Suppressor macrophage treated with lipopolysaccharide for 1 hour (primary cell): Measurements from ENCODE around the gene EPHX1.
A peak's percentile ranks its signal among the peaks of the same experiment; 100 is the strongest.
"Not testable (repeated sequence)": the region's sequence is repeated elsewhere in the genome, so short reads cannot be mapped to it uniquely, and the experiment has no call there.

ENCODE experiments used
- DNase-seq, 3 donors: peaks; one replicate each; pipeline ENCODE4 v3.0.0-alpha.2; 2020 to 2022

EPHX1 gene

DNA sequence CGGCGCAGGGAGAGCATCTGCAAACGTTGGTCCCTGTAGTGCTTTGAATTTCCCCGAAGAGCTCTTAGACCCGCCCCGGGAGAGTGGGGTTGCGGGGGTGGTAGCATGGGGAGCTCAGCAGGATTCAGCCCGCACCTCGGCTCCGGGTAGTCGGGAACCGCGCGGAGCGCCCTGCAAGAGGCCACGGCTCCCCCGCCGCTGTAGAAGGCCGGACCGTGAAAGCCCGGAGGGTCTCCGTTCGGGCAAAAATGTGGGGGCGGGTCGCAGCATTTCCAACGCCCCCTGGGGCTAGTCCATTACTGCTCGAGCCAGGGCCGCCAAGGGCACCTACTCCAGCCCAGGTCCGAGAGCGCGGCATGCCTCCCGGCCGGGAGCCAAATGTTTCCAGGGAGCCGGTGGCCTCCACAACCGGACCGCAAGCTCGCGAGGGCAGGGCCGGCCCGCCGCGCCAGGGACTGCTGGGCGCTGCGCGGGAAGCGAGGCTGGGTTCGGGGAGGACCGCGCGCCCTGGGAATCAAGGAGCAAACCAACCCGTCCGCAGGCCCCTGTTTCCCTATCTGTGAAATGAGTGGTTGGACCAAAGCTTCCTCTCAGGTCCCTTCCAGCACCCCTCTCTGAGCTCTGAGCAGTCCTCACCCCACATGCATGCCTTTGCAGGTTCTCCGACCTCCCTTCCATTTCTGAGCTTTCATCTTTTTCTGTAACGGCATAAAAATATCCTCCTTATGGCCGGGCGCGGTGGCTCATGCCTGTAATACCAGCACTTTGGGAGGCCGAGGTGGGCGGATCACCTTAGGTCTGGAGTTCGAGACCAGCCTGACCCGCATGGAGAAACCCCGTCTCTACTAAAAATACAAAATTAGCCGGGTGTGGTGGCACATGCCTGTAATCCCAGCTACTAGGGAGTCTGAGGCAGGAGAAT lies 73.0 kb downstream of the EPHX1 start:
- DNase-seq, result peak; percentile 41 to 72 (median 50)

DNA sequence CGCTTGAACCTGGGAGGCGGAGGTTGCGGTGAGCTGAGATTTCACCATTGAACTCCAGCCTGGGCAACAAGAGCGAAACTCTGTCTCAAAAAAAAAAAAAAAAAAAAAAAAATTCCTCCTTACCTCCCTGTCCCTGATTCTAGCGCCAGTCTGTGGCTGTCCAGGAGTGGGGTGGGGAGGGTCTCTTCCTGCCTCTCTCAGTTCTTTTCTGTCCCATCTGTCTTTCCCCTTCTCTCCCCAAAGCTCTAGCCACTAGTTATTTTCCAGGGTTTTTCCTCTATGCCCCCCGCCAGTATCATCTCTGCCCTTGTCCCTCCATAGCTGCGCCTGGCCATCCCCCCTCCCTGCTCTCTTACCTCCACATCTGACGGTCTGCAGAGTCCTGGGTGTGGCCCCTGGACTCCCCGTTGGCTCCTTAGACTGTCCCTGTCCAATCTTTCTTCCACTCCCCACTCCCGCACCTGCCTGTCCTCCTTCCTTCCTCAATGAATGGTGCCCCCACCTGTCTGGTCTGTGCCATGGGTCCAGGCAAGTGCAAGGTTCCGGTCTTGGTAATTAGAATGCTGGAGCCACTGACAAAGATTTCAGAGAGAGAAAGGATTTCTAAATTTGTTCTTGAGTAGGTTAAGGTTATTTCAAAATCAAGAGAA lies 73.8 kb downstream of the EPHX1 start:
- no peak for DNase-seq

DNA sequence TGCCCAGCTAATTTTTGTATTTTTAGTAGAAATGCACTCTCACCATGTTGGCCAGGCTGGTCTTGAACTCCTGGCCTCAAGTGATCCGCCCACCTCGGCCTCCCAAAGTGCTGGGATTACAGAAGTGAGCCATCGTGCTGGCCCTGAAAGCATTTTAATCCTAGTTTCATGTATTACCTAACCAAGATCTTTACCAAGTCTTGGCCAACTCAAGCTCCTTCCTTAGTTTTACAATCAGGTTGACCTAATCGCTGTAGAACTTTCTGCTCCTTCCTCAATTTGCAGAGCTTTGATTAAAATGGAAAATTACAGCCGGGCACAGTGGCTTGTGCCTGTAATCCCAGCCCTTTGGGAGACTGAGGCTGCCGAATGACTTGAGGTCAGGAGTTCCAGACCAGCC lies 75.4 kb downstream of the EPHX1 start:
- peak; percentile 36 to 48 (median 47) for DNase-seq

DNA sequence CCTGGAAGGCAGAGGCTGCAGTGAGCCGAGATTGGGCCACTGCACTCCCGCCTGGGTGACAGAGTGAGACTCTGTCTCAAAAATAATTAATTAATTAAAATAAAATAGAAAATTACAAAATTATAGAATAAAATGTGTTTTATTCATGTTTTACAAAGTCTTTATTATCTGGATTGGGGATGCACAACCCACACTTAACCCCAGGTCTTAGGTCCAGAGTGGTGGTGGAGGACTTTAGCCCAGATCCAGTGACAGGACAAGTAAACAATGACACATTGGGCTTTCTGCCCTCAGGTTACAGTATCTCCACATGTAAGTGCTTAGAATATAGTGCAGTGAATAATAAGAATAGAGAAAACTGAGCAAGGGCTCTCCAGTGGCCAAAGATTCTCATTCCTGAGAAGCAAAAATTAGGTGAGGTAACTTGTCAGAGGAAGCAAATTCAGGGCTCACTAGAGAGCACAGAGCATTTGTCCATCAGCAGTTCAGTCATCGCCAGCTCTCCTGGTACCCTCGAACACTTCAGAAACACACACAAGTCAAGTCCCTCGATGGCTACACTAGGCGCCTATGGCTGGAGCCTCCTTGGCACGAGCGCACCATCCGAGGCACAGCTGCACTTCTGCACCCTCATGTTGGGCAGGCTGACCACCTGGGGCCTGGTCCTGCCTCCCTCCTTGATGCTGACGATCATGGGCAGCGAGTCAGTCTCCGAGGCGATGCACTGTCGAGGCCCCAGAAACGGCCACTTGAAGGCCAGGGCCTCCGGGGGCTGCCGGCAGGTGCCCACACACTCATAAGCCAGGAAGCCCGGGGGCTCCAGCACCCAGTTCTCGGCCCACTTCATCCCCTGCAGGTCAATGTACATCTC lies 76.5 kb downstream of the EPHX1 start:
- DNase-seq, result no peak

DNA sequence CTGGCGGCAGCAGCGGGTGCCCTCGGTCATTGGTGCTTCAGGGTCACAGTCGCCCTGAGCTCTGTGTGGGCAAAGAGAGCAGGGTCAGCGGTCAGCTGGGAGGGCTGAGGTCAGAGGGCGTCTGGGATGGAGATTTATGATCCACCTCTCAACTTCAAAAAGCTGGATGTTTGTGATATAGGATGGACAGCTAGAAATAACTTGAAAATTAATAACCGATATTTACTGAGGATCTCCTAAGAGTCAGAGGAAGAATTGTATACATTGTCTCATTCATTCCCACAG lies 77.0 kb downstream of the EPHX1 start:
- DNase-seq, result no peak

DNA sequence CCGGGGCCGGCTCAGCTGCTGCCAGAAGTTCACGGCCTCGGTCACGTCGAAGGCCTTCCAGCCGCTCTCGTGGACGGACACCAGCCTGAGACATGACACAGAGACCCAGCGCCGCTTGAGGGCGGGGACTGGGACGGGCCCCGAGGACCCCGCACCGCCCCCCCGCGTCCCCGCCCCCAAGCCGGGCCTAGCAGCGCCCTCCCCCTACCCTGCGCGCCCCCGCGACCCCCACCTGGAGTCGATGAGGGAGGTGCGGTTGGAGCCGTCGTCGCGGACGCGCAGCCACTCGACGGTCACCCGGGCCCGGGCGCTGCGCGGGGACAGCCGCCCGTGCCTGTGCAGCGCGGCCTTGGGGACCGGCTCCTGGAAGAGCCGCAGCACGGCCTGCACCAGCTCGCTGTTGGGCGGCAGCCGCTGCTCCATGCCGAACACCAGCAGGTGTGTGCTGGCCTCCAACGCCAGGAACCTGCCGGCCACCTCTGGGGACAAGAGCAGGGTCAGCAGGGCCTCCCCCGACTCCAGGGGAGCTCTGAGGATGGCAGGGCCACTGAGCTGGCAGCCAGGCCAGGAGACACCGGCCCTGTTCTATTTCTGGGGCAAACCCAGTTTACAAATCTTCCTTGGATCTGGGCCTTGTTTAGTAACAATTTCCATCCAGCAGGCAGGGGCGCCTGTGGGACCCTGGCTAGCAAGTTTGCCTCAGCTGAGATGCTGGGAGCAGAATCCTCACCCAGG lies 77.8 kb downstream of the EPHX1 start:
- not testable (repeated sequence) for DNase-seq

DNA sequence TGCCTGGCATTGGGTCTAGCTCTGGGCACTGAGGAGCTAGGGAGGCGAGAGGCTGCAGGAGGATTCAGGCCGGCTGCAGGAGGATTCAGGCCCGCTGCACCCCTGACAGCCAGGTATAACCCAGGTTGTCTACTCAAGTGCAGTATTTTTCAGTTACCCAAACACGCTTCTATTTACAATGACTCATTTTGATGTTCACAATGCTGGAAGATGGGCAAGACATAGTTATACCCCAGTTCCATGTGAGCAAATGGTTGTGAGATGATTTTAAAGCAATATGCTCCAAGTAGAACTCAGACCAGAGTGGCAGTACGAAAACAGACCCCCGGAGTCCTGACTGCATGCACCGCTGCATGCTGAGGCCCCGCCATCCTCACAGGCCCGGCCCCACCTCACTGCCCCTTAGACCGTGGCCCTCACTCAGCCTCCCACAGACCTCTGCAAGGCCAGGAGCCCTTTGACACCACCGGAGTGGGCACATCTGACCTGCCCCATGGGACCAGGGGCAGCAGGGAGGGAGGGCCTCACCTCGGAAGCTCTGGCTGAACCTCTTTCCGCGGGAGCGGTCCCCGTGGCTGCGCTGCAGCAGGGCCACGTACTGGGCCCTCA lies 78.5 kb downstream of the EPHX1 start:
- DNase-seq, result no peak

DNA sequence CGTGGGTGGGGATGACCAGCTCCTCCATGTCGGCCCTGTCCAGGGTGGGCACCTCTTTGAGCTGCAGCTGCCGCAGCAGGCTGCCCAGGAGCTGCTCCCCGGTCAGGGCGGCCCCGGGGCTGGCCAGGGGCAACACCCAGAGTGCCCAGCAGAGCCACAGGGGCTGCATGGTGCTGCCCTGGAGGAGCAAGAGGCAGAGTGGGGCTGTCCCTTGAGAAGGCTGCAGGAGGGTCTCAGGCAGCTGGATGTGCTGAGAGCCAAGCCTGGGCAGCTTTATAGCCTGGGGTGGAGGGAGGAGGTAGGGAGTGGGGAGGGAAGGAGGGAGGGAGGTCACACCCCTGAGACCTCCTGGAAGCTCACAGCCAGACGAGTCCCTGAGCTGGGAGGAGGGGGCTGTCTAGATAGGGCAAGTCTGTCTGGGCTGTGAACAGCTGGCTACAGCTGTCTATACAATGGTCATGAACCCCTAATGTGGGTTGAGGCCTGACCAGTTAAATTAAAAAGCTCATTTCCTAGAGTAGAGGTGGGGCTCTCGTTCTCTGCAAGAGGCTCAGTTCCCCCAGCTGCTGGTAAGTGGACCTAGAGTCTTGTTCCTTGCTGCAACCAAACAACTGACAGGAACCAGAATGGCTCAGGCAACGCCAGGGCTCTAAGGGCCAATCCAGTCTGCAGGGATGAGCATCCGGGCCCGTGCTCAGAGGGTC lies 79.1 kb downstream of the EPHX1 start, which contains the start of gene LEFTY1:
TSS of gene LEFTY1 (minus strand) at position 249 of the 704 bp plus-strand sequence. CDS start at position 169, 80 bp downstream.
- DNase-seq, result no peak

DNA sequence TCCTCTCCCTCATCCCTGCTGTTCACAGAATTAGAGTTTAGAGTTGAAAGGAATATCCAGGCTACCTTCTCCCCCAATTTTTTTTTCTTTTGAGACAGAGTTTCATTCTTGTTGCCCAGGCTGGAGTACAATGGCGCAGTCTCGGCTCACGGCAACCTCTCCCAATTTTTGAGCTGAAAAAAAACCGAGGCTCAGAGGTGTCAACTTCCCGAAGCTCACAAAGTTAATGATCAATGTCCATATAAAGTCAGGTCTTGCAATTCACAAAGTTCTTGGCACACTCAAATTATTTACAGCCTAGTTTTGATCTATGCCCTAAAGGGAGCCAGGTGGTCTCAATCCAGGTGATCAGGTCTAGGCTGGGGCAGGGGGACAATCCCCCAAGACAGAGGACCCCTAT lies 79.8 kb downstream of the EPHX1 start:
- DNase-seq, result no peak

DNA sequence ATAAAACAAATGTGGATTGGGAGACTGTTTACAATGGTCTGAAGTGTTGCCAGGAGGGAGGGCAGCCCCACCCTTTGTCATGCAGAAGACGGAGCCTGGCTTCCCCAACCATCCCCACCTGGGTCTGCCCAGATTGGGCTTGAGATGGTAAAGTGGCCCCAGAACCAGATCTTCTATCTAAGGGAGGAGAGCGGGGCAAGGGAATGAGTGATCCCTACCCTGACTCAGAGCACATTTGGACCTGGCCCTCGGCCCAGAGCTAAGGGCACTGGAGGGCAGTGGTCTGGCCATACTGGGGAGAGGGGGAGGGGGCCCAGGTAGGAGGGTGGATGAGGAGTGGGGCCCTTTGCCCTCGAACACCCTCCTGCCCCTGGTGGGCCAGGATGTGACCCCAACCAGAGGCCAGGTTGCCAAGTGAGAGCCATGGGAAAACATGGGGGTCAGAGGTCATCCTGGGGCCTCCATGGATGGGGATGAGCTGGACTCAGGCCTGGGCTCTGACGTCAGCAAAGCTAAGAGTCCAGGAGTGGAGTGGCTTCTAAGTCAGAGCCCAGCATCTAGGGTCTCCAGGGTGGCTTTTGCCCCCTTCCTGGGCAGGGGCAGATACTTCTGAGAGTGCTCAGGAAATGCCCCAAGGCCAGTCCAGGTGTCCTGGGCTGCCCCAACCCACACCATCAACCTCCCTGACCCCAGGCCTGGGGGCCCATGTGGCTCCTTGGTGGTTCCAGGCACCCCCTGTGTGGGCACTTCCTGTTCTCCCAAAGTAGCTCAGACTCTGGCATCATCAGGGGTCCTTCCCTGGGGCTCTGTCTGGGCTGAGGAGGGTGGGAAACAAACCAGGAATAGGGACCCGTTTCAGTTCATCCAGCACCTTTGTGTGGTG lies 80.7 kb downstream of the EPHX1 start:
- DNase-seq, result no peak

DNA sequence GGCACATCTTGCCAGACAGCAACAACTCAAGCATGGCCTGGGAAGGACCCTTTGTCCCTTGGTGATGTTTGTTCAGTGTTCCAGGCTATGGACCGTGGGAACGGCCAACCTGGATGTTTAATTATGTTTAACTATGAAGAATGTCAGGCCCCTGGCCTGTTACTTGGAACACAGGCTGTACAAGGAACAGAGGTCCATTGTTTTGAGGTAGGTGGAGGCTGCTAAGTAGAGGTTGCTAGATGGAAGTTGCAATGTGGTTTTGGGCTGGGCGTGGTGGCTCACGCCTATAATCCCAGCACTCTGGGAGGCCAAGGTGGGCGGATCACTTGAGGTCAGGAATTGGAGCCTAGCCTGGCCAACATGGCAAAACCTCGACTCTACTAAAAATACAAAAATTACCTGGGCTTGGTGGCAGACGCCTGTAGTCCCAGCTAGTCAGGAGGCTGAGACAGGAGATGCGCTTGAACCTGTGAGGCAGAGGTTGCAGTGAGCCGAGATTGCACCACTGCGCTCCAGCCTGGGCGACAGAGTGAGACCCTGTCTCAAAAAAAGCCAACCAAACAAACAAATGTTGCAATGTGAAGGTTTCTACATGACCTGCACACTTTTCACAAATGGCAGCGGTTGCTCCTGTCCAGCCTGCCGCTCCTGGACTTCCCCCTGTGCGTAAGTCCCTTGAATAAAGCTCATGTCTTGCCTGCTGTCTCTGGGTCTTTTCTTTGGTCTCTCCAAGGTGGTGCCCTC lies 81.5 kb downstream of the EPHX1 start:
- no peak for DNase-seq

DNA sequence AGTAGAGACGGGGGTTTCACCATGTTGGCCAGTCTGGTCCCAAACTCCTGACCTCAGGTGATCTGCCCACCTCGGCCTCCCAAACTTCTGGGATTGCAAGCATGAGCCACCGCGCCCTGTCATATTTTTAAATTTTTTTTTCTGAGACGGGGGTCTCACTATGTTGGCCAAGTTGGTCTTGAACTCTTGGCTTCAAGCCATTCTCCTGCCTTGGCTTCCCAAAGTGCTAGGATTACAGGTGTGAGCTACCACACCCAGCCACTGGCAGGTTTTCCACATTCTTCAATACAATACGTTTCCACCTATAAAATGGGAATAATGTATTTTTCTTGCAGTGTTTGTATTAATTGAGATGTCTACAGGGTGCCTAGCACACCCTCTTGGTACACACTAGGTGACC lies 82.4 kb downstream of the EPHX1 start:
- DNase-seq, result no peak
